Subcutaneous adipose tissue (tissue), 4 donors: ENCODE results near the gene SF3A1. TPM values are rescaled to one million over a fixed set of nuclear protein-coding genes. Genes with fewer than 3 reads are reported as not detected.

Experiments
- total RNA-seq, 4 donors: library from RNA; depleted of rRNA; stranded (reverse); fragments of >200 nt; gene quantifications; one replicate each; pipeline ENCODE4 v1.1.0, GENCODE V29; 2016
- TF ChIP-seq, protein P1 (sequence below): fragments of 450-650 bp; IDR thresholded peaks from one replicate; pipeline ENCODE4 v1.5.1; 2016; ENCODE audit warnings: low read depth, mild to moderate bottlenecking, control low read depth, antibody characterized with exemption, moderate library complexity

Gene SF3A1
- total RNA-seq, 4 donors from 2014 or later, result 51.8 to 81.0 (median 67.4) TPM

DNA sequence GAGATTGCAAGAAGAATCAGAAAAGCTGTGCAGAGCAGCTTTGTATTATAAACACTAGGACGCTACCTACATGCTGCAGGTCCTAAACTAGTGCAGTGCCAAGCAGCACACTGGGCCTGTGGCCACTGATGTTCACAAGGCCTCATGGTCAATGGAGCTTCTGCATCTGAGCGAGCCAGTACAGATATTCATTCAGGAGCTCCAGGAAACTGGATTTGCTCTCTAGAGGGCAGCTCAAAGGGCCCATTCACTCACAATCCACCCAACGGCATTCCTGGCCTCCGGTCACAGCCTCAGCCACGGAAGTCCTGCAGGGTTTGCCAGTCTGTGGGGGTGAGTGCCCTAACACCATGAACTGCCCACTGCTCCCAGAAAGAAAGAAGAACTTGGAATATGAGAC is 24.1 kb downstream of the SF3A1 start:
- TF ChIP-seq, protein P1, sequence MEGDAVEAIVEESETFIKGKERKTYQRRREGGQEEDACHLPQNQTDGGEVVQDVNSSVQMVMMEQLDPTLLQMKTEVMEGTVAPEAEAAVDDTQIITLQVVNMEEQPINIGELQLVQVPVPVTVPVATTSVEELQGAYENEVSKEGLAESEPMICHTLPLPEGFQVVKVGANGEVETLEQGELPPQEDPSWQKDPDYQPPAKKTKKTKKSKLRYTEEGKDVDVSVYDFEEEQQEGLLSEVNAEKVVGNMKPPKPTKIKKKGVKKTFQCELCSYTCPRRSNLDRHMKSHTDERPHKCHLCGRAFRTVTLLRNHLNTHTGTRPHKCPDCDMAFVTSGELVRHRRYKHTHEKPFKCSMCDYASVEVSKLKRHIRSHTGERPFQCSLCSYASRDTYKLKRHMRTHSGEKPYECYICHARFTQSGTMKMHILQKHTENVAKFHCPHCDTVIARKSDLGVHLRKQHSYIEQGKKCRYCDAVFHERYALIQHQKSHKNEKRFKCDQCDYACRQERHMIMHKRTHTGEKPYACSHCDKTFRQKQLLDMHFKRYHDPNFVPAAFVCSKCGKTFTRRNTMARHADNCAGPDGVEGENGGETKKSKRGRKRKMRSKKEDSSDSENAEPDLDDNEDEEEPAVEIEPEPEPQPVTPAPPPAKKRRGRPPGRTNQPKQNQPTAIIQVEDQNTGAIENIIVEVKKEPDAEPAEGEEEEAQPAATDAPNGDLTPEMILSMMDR, result no peak

DNA sequence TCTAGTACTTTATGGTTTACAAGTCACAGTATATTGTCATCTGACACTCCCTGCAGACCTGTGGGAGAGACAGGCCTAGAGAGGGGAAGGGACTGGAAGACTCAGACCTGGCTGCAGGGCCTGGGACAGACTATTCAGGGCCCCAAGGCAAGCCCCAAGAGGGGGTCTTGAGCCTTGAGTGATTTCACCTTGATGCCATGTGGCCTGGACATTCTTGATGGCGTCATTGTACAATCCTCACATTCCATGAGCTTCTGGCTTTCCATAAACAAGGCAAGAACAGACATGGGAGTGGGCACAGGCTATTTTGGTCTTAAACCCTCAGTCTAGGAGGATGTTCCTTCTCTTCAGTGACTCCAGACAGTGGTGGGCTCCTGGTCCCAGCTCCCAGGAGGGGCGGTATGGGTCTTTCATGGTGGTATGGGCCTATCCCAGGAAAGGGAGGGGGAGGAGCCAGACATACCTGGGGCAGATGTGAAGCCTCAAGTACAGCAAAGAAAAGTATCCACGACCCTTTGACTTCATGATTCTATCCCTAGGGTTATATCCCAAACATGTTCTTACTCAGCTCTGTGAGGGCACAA is 28.1 kb downstream of the SF3A1 start:
- TF ChIP-seq, protein P1, result no peak

DNA sequence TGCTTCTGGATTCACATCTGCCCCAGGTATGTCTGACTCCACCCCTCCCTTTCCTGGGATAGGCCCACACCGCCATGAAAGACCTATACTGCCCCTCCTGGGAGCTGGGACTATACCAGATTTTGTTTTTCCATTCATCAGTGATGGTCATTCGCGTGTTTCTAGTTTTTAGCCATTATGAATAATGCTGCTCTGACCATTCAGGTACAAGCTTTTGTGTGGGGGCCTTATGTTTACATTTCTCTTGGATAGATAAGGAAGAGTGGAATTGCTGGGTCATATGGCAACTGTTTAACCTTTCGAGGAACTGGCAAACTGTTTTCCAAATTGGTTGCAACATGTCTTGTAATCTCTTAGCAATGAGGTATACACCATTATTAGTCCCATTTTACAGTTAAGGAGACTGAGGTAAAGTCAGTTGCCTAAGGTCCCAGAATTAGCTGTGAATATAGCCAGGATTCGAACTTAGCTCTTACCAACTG is 28.8 kb downstream of the SF3A1 start:
- TF ChIP-seq, protein P1, result no peak

DNA sequence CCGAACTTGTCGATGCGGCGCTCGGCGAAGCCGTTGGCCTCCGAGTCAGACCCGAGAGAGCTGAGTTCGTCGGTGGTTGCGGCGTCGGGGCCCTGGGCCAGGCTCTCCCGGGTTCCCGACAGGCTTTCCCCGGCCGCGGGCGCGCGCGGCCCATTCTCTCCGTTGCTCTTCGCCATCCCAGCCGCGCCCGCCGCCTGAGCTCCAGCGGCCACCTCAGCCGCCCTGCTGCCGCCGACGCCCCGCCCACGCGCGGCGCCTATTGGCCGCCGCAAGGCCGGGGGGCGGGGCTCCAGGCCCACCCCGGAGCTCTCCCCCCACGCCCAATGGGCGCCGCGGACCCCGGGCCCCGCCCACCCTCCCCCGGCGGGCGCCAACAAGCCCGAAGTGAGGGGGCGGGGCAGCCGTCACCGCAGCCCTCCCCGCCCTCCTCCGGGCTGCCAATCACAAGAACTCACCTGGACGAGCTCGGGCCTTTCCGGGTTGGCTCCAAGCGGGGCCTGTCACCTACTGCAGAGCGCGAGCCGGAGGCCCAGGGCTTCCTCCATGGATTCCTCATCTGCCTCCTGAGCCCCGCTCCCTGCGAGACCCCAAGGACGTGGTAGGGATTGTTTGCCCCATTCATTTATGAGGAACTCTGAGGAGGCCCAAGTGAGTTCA is 29.9 kb downstream of the SF3A1 start, which contains the start of gene TBC1D10A:
Gene TBC1D10A, minus strand, starts transcription at position 236 of the 657 bp plus-strand sequence. Its CDS starts 60 bp downstream, at position 176.
- TF ChIP-seq, protein P1, result no peak

DNA sequence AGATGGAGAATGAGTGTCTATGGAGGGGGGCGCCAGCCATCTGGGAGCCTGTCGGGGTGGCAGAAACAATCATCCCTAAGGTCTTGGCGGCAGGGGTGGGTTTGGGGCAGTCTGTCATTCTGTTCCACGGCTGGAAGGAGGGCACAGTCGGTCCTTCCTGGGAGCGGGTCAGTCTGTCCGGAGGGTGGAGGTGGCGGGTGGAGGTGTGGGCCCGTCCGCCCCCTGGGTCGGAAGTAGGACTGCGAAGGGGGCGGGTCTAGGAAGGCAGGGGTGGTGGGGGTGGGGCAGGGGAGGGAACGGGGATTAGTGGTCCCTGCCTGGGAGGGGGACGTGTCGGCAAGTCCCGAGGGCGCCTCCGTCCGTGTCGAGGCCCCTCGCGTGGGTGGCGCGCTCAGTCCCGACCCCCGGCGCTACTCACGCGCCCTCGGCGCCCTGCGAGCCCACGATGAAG is 30.4 kb downstream of the SF3A1 start:
- TF ChIP-seq, protein P1, result no peak

DNA sequence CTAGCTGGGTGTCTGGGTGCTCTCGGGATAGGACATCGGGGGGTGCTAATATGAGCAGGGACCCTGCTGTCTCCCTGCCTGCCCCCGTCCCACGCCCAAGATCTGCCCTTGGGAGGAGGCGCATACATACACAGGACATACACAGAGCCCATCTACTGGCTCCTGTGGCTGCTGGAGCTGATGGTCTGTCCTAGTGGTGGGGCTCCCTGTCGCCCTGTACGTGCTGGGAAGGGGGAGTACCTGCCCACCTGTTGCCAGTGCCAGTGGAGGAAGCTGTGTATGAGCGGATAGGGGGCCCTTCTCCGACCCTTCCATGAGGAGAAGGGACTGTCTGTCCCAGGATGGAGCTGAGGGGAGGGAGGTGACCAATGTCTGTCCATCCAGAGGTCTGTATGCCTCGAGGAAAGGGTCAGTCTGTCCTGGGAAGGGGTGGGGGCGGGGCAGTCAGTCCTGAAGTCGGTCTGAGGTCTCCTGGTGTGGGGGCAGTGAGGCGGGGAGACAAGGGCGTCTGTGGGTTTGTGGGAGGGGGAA is 30.9 kb downstream of the SF3A1 start:
- TF ChIP-seq, protein P1, result no peak

DNA sequence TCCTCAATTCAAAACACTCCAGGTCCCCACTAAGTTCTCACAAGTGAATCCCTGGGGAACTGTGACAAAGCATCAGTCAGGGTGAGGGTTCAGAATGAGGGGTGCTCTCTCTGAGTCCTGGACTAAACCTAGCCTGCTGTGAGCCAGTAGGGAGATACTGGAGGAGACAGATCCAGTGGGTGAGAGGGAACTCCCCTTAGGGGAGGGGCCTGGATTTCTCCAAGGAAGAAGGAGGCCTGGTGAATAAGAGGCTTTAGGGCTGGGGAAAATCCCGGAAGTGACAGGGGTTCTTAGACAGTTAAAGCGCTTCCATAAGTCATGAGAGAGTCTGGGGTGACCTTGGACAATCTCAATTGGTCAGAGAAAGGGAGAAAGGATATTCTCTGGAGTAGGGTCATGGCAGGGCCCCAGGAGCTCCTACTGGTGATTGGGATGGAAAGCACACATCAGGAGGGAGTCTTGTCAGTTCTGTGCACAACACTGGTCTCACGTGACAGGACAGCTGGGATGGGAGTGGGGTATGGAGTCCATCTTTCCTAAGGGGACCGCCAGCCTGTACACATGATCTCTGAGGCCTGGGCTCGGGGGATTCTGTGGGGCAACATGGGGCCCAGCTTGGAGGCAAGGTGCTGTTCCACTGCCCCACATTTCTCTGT is 31.5 kb downstream of the SF3A1 start:
- TF ChIP-seq, protein P1, result no peak
